H4 (cell line): Measurements from ENCODE around the gene KRTAP6-1. TPM values are rescaled to one million over a fixed set of nuclear protein-coding genes. Genes with fewer than 3 reads are reported as not detected.

Experiments
- DNase-seq: peaks from one replicate; pipeline ENCODE4 v3.0.0-alpha.2; 2015; ENCODE audit warnings: low spot score
- total RNA-seq: library from RNA; depleted of rRNA; stranded (reverse); fragments of >200 nt; shearing (Covaris generic); gene quantifications from 2 replicates; pipeline ENCODE4 v1.2.3, GENCODE V29; 2014; rRNA removed

KRTAP6-1 gene
- total RNA-seq, 1 experiment from 2014 or later: not detected

GRCh38 chr21:30577766-30578165 is 36.0 kb downstream of the KRTAP6-1 start:
- no peak for DNase-seq

GRCh38 chr21:30567617-30568016 is 46.1 kb downstream of the KRTAP6-1 start:
- DNase-seq: no peak

GRCh38 chr21:30563630-30564029 is 50.1 kb downstream of the KRTAP6-1 start:
- no peak for DNase-seq

Other genes with a start within 250 kb of the KRTAP6-1 start
- not detected in 2 replicates for gene KRTAP13-2, start 241.7 kb downstream of the KRTAP6-1 start, total RNA-seq
- not detected in 2 replicates for gene KRTAP13-1, start 217.9 kb downstream of the KRTAP6-1 start, total RNA-seq
- gene KRTAP13-3, start 188.0 kb downstream of the KRTAP6-1 start, total RNA-seq: not detected in 2 replicates
- gene KRTAP13-4, start 183.7 kb downstream of the KRTAP6-1 start, total RNA-seq: not detected in 2 replicates
- not detected in 2 replicates for gene KRTAP15-1, start 173.7 kb downstream of the KRTAP6-1 start, total RNA-seq
- gene KRTAP19-1, start 133.6 kb downstream of the KRTAP6-1 start, total RNA-seq: not detected in 2 replicates
- not detected in 2 replicates for gene KRTAP19-2, start 126.5 kb downstream of the KRTAP6-1 start, total RNA-seq
- gene KRTAP19-3, start 121.9 kb downstream of the KRTAP6-1 start, total RNA-seq: not detected in 2 replicates
- not detected in 2 replicates for gene KRTAP19-4, start 116.8 kb downstream of the KRTAP6-1 start, total RNA-seq
- gene KRTAP19-5, start 111.8 kb downstream of the KRTAP6-1 start, total RNA-seq: not detected in 2 replicates
- not detected in 2 replicates for gene KRTAP19-6, start 72.1 kb downstream of the KRTAP6-1 start, total RNA-seq
- gene KRTAP19-7, start 52.6 kb downstream of the KRTAP6-1 start, total RNA-seq: not detected in 2 replicates
- not detected in 2 replicates for gene KRTAP22-2, start 23.5 kb downstream of the KRTAP6-1 start, total RNA-seq
- gene KRTAP6-3, start 21.5 kb downstream of the KRTAP6-1 start, total RNA-seq: not detected in 2 replicates
- not detected in 2 replicates for gene KRTAP6-2, start 15.0 kb downstream of the KRTAP6-1 start, total RNA-seq
- gene KRTAP22-1, start 12.8 kb downstream of the KRTAP6-1 start, total RNA-seq: not detected in 2 replicates
- not detected in 2 replicates for gene KRTAP20-1, start 2.5 kb upstream of the KRTAP6-1 start, total RNA-seq
- gene KRTAP20-4, start 6.7 kb upstream of the KRTAP6-1 start, total RNA-seq: not detected in 2 replicates
- not detected in 2 replicates for gene KRTAP20-2, start 21.3 kb upstream of the KRTAP6-1 start, total RNA-seq
- gene KRTAP20-3, start 28.9 kb upstream of the KRTAP6-1 start, total RNA-seq: not detected in 2 replicates
- gene KRTAP21-3, start 104.8 kb upstream of the KRTAP6-1 start, total RNA-seq: not detected in 2 replicates
- not detected in 2 replicates for gene KRTAP21-2, start 133.3 kb upstream of the KRTAP6-1 start, total RNA-seq
- not detected in 2 replicates for gene KRTAP21-1, start 141.5 kb upstream of the KRTAP6-1 start, total RNA-seq
- gene KRTAP8-1, start 199.3 kb upstream of the KRTAP6-1 start, total RNA-seq: not detected in 2 replicates
- gene KRTAP7-1, start 215.8 kb upstream of the KRTAP6-1 start, total RNA-seq: not detected in 2 replicates